ENCODE results near the gene ARAP3. TPM values are rescaled to one million over a fixed set of nuclear protein-coding genes. Genes with fewer than 3 reads are reported as not detected.
A peak's percentile ranks its signal among the peaks of the same experiment; 100 is the strongest.

ARAP3 gene
- polyA plus RNA-seq, 10 donors: 10.0 to 18.3 (median 14.4) TPM

GRCh38 chr5:141701360-141702119, 19.5 kb upstream of the ARAP3 start:
- DNase-seq: peak in 1 of 3 donors; percentile 21

GRCh38 chr5:141697586-141697985, 15.6 kb upstream of the ARAP3 start:
- DNase-seq: no peak

- no peak for DNase-seq
Measured at GRCh38 chr5:141696431-141696830, 14.4 kb upstream of the ARAP3 start.

GRCh38 chr5:141695627-141696215, 13.7 kb upstream of the ARAP3 start:
- DNase-seq: peak in 1 of 3 donors; percentile 32

- no peak for DNase-seq
Measured at GRCh38 chr5:141694479-141694878, 12.4 kb upstream of the ARAP3 start.

- DNase-seq: no peak
Measured at GRCh38 chr5:141692919-141693725, 11.1 kb upstream of the ARAP3 start.

GRCh38 chr5:141692533-141692888, 10.5 kb upstream of the ARAP3 start:
- no peak for DNase-seq

- DNase-seq: peak; percentile 72 to 90 (median 75)
Measured at GRCh38 chr5:141691867-141692532, 10.0 kb upstream of the ARAP3 start.

- no peak for DNase-seq
Measured at GRCh38 chr5:141691286-141691866, 9.3 kb upstream of the ARAP3 start.

- no peak for DNase-seq
Measured at GRCh38 chr5:141686648-141687416, 4.8 kb upstream of the ARAP3 start.

GRCh38 chr5:141685591-141685990, 3.6 kb upstream of the ARAP3 start:
- DNase-seq: no peak

GRCh38 chr5:141683596-141684141, 1.6 kb upstream of the ARAP3 start:
- no peak for DNase-seq

GRCh38 chr5:141681295-141681694, 735 bp downstream of the ARAP3 start:
- no peak for DNase-seq

- peak in 2 of 3 donors; percentile 22 to 73 for DNase-seq
Measured at GRCh38 chr5:141680751-141681201, 1.3 kb downstream of the ARAP3 start.

- no peak for DNase-seq
Measured at GRCh38 chr5:141680178-141680577, 1.9 kb downstream of the ARAP3 start.

GRCh38 chr5:141677415-141677814, 4.6 kb downstream of the ARAP3 start:
- DNase-seq: no peak

- no peak for DNase-seq
Measured at GRCh38 chr5:141675672-141676071, 6.4 kb downstream of the ARAP3 start.

GRCh38 chr5:141674747-141675146, 7.3 kb downstream of the ARAP3 start:
- DNase-seq: no peak

- peak in 1 of 3 donors; percentile 32 for DNase-seq
Measured at GRCh38 chr5:141672841-141673813, 8.9 kb downstream of the ARAP3 start.
